Measurements from ENCODE around the gene MUC2.

Gene MUC2

GRCh38 chr11:1048375-1049070 is 26.2 kb upstream of the MUC2 start:
- Histone ChIP-seq H3K36me3 (no peaks in the 10 kb centered on the region), H3K9me3 (replicated peaks in 1 of 11) (peaks cover 7 to 15% (median 12%) of the 10 kb centered on the region in 11 experiments; a peak in 18 of 22 replicates), H3K27ac (no peak overlapping the region), H3K27me3 (no peaks in the 10 kb centered on the region), H4K20me1 (peaks cover 0 to 24% (median 0%) of the 10 kb centered on the region in 11 experiments; a peak in 1 of 22 replicates), H3K9ac (peak overlapping the region in 1 of 11 experiments; percentile 24; a peak in 2 of 22 replicates), H3K4me3 (no peak overlapping the region), H3K4me2 (peak overlapping the region in 10 of 11 experiments; percentile 52 to 89 (median 70); a peak in 14 of 22 replicates), H3K4me1 (peaks cover 33 to 97% (median 76%) of the 10 kb centered on the region in 10 experiments)
- no peak for TF ChIP-seq Cebpa-rat (IDR thresholded peaks at IDR 0.05)

GRCh38 chr11:1049071-1049405 is 25.6 kb upstream of the MUC2 start:
- H3K4me3 ChIP-seq = no peak overlapping the region
- peak overlapping the region; percentile 52 to 89 (median 69); a peak in 21 of 22 replicates for H3K4me2 ChIP-seq
- no peaks in the 10 kb centered on the region for H3K36me3 ChIP-seq
- peaks cover 0 to 24% (median 0%) of the 10 kb centered on the region in 11 experiments; a peak in 1 of 22 replicates for H4K20me1 ChIP-seq
- TF ChIP-seq Cebpa-rat (IDR thresholded peaks at IDR 0.05) = no peak
- H3K9me3 ChIP-seq (replicated peaks in 1 of 11) = peaks cover 7 to 15% (median 12%) of the 10 kb centered on the region in 11 experiments; a peak in 18 of 22 replicates
- no peaks in the 10 kb centered on the region for H3K27me3 ChIP-seq
- peak overlapping the region in 2 of 11 experiments; percentile 24 to 69; a peak in 4 of 22 replicates for H3K9ac ChIP-seq
- H3K27ac ChIP-seq = no peak overlapping the region; a peak in 1 of 22 replicates
- peaks cover 28 to 97% (median 76%) of the 10 kb centered on the region in 10 experiments for H3K4me1 ChIP-seq

- H3K9ac ChIP-seq = peak overlapping the region in 4 of 11 experiments; percentile 46 to 69 (median 50); a peak in 9 of 22 replicates
- peak overlapping the region in 4 of 11 experiments; percentile 7 to 45 (median 35); a peak in 4 of 22 replicates for H3K27ac ChIP-seq
- peaks cover 26 to 99% (median 79%) of the 10 kb centered on the region in 10 experiments for H3K4me1 ChIP-seq
- H3K4me2 ChIP-seq = peak overlapping the region; percentile 52 to 89 (median 69)
- H3K9me3 ChIP-seq (replicated peaks in 1 of 11) = peaks cover 7 to 14% (median 11%) of the 10 kb centered on the region in 11 experiments; a peak in 18 of 22 replicates
- TF ChIP-seq Cebpa-rat (IDR thresholded peaks at IDR 0.05) = no peak
- no peaks in the 10 kb centered on the region for H3K36me3 ChIP-seq
- H3K4me3 ChIP-seq = peak overlapping the region in 1 of 10 experiments; percentile 16; a peak in 2 of 20 replicates
- H4K20me1 ChIP-seq = peaks cover 0 to 24% (median 0%) of the 10 kb centered on the region in 11 experiments; a peak in 2 of 22 replicates
- no peaks in the 10 kb centered on the region for H3K27me3 ChIP-seq
These were observed 25.2 kb upstream of the MUC2 start for GRCh38 chr11:1049431-1049891.

- H3K27me3 ChIP-seq = no peaks in the 10 kb centered on the region
- H3K36me3 ChIP-seq = no peaks in the 10 kb centered on the region
- peak overlapping the region in 2 of 10 experiments; percentile 15 to 16; a peak in 3 of 20 replicates for H3K4me3 ChIP-seq
- peaks cover 3 to 9% (median 6%) of the 10 kb centered on the region in 11 experiments; a peak in 18 of 22 replicates for H3K9me3 ChIP-seq (replicated peaks in 1 of 11)
- peaks cover 27 to 99% (median 85%) of the 10 kb centered on the region in 10 experiments for H3K4me1 ChIP-seq
- TF ChIP-seq Cebpa-rat (IDR thresholded peaks at IDR 0.05) = no peak
- peaks cover 0 to 24% (median 0%) of the 10 kb centered on the region in 11 experiments; a peak in 2 of 22 replicates for H4K20me1 ChIP-seq
- peak overlapping the region in 6 of 11 experiments; percentile 4 to 69 (median 48); a peak in 11 of 22 replicates for H3K9ac ChIP-seq
- H3K4me2 ChIP-seq = peak overlapping the region; percentile 52 to 89 (median 69)
- peak overlapping the region in 4 of 11 experiments; percentile 7 to 45 (median 35); a peak in 6 of 22 replicates for H3K27ac ChIP-seq
These were observed 24.6 kb upstream of the MUC2 start for GRCh38 chr11:1049911-1050580.

- TF ChIP-seq Cebpa-rat (IDR thresholded peaks at IDR 0.05) = no peak
- H3K4me2 ChIP-seq = peak overlapping the region; percentile 52 to 89 (median 69); a peak in 21 of 22 replicates
- H3K9me3 ChIP-seq (replicated peaks in 1 of 11) = peaks cover 0 to 1% (median 0%) of the 10 kb centered on the region in 11 experiments; a peak in 2 of 22 replicates
- H3K4me3 ChIP-seq = peak overlapping the region in 1 of 10 experiments; percentile 16; a peak in 3 of 20 replicates
- peak overlapping the region in 5 of 11 experiments; percentile 30 to 69 (median 49); a peak in 8 of 22 replicates for H3K9ac ChIP-seq
- peaks cover 34 to 100% (median 92%) of the 10 kb centered on the region in 10 experiments for H3K4me1 ChIP-seq
- peak overlapping the region in 1 of 11 experiments; percentile 44; a peak in 2 of 22 replicates for H3K27ac ChIP-seq
- no peaks in the 10 kb centered on the region for H3K27me3 ChIP-seq
- peaks cover 0 to 24% (median 0%) of the 10 kb centered on the region in 11 experiments; a peak in 2 of 22 replicates for H4K20me1 ChIP-seq
- no peaks in the 10 kb centered on the region for H3K36me3 ChIP-seq
These were observed 23.9 kb upstream of the MUC2 start for GRCh38 chr11:1050581-1051355.

- Histone ChIP-seq H3K4me2 (peak overlapping the region; percentile 52 to 89 (median 69); a peak in 18 of 22 replicates), H3K27me3 (no peaks in the 10 kb centered on the region), H3K9ac (peak overlapping the region in 7 of 11 experiments; percentile 2 to 52 (median 30); a peak in 7 of 22 replicates), H4K20me1 (peaks cover 0 to 24% (median 0%) of the 10 kb centered on the region in 11 experiments; a peak in 2 of 22 replicates), H3K4me1 (peaks cover 42 to 100% (median 96%) of the 10 kb centered on the region in 10 experiments), H3K27ac (no peak overlapping the region; a peak in 1 of 22 replicates), H3K9me3 (replicated peaks in 1 of 11) (no peaks in the 10 kb centered on the region), H3K36me3 (no peaks in the 10 kb centered on the region), H3K4me3 (no peak overlapping the region; a peak in 1 of 20 replicates)
- no peak for TF ChIP-seq Cebpa-rat (IDR thresholded peaks at IDR 0.05)
These were observed 23.1 kb upstream of the MUC2 start for GRCh38 chr11:1051356-1052132.

- peak overlapping the region in 6 of 11 experiments; percentile 2 to 52 (median 38); a peak in 7 of 22 replicates for H3K9ac ChIP-seq
- H3K27ac ChIP-seq = no peak overlapping the region; a peak in 2 of 22 replicates
- peak overlapping the region in 9 of 11 experiments; percentile 15 to 89 (median 82); a peak in 12 of 22 replicates for H3K4me2 ChIP-seq
- peaks cover 0 to 24% (median 0%) of the 10 kb centered on the region in 11 experiments; a peak in 2 of 22 replicates for H4K20me1 ChIP-seq
- TF ChIP-seq Cebpa-rat (IDR thresholded peaks at IDR 0.05) = no peak
- H3K4me1 ChIP-seq = peaks cover 49 to 98% (median 96%) of the 10 kb centered on the region in 10 experiments
- no peaks in the 10 kb centered on the region for H3K27me3 ChIP-seq
- no peak overlapping the region for H3K4me3 ChIP-seq
- H3K9me3 ChIP-seq (replicated peaks in 1 of 11) = no peaks in the 10 kb centered on the region
- no peaks in the 10 kb centered on the region for H3K36me3 ChIP-seq
These were observed 22.3 kb upstream of the MUC2 start for GRCh38 chr11:1052133-1053011.
